Epidermal melanocyte (primary cell): ENCODE data around the gene WNT3.

Experiments
- DNase-seq: peaks from one replicate; pipeline ENCODE4 v3.0.0; 2011; ENCODE audit warnings: low spot score; ENCODE audit not compliant: insufficient read length

The WNT3 gene

GRCh38 chr17:46732754-46733398 is 85.6 kb downstream of the WNT3 start:
- DNase-seq: no peak

DNA sequence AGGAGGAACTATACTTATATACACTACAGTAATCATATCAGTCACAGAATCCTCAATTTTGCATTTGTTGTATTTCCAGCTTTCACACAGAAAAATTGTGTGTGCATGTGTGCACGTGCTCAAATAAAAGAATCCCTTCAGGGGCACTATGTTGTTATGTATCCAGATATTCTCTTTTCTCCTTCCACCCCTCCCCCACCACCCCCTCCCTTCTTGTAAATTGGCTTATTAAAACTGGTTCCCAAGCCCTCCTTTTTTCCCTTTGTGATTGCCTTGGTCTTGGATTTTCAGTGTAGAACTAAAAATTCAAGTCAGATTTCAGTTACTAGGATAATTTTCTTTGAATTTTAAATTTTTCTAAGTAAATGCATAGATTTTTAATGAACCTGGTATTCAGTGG is 86.3 kb downstream of the WNT3 start:
- no peak for DNase-seq

- DNase-seq: no peak
Measured at GRCh38 chr17:46730679-46731078, 87.8 kb downstream of the WNT3 start.

DNA sequence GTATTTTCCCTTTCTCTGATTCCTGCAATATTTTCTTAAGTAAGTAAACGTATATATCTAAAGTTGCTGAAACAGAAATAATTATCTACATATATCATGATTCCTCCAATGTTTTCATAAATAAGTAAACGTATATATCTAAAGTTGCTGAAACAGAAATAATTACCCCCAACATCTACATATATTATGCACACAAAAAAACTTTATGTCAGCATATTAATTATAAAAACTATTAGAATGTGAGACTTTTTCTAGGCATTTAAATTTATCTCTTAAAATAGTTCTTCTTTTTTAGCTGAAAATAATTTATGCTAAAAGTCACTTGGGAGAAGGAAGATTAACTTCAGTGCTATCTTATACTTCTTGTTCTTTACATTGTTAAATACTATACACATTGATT is 88.5 kb downstream of the WNT3 start:
- no peak for DNase-seq

DNA sequence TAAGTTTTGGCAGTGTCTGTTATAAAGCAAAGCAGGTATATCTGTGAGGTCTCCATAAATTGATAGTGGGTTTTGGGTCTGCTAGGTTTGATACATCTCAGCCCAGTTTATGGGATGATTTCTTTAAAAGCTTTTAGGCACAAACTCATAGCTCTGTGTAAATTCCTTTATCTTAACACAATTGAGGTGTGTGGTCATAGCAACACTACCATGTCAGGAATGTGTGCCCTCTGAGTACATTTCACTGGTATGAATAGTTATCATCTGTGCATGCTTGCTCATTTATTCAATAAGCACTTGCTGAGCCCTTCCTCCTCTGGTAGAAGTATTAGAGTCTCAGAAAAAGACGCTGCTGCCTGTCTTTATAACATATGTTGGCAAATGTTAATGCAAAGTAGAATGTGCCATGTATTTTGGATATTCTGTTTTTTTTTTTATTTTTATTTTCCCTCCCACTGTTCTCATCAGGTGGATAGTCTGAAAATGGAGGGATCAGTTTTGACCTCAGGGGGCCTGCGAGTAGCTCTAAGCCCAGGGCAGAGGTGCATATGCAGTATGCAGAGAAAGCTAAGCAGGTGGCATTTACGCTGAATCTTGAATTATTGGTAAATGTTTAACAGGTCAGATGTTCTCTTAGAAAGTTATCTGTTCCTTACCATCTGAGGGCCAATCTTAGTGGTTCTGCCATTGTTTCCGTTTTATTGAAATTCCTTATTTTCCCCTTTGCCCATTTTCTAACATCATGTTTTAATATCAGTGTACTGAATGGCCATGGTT is 90.7 kb downstream of the WNT3 start:
- no peak for DNase-seq

DNA sequence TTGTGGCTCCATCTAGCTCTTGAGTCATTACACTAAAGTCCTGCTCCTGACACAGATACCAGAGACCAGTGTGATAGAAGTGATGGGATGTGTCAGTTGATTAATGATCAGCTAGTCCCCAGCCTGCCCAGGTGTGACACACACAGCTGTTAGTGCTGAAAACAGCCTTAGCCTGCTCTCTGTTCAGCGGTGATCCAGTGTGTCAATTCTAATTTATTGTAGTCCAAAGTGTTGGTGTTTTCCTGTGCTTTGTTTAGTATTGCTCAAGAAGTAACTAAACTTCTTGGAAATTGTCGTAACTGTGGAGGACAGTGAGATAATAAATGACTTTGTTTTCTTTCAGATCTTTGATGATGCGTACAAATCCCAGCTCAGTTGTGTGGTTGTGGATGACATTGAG is 92.3 kb downstream of the WNT3 start:
- no peak for DNase-seq

GRCh38 chr17:46722662-46723285 is 95.7 kb downstream of the WNT3 start:
- DNase-seq: no peak

DNA sequence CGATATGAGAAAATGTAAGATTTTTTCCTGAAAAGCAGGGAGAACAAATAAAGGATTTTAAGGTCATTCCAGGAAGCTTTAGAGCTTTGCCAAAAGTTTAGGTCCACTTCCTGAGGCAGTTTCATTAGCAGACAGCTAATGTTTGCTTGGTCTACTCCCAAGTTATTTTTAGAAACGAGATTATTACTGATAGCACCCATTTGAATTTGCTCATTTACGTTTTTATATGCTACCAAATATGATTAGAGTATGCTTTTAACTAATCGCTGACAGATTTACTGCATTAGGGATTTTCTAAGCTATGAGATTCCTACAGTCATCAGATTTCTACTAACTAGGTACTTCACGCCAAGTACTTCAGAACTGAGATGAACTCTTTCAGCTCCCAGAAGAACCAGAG is 98.1 kb downstream of the WNT3 start:
- no peak for DNase-seq

DNA sequence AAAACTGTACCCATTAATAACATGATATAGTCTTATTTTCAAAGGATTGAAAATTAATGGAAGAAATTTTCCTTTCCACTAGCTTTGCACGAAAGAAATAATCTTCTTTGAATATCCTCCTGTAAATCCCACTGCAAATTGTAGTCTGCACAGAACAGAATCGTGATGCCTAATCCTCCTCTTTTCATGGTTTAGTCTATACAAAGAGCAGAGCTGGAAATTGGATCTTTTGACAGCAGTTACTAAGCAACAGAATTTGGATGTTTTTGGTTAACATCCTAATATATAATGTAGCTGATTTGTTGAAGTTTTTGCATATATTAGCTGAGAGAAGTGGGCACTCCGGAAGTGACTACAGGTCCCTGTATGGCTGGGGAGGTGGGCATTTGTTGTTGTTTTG is 98.6 kb downstream of the WNT3 start:
- no peak for DNase-seq

GRCh38 chr17:46717999-46718398 is 100.5 kb downstream of the WNT3 start:
- DNase-seq: no peak
